Tibial nerve (tissue), 4 donors: Measurements from ENCODE around the gene PTGFRN.

ENCODE experiments used
- CTCF ChIP-seq, 5 experiments: fragments of 200-600 bp in 3 of 5; fragments of 450-650 bp in 2 of 5; sonication (generic) in 3 of 5; IDR thresholded peaks; one replicate each; pipeline ENCODE4 v1.5.1; 2016 to 2019; ENCODE audit warnings: antibody characterized with exemption in 5 of 5, mild to moderate bottlenecking in 3 of 5, moderate library complexity in 2 of 5
- EP300 ChIP-seq, 2 donors: sonication (generic); formaldehyde crosslinking; IDR thresholded peaks; one replicate each; pipeline ENCODE4 v1.6.1; 2017; ENCODE audit warnings: antibody characterized with exemption in 2 of 2, mild to moderate bottlenecking in 1 of 2
- POLR2A ChIP-seq, 2 donors: fragments of 450-650 bp; IDR thresholded peaks; one replicate each; pipeline ENCODE4 v1.6.1; 2017; ENCODE audit warnings: antibody characterized with exemption in 2 of 2, mild to moderate bottlenecking in 2 of 2, moderate library complexity in 2 of 2

- TF ChIP-seq CTCF (IDR thresholded peaks at IDR 0.05), result no peak
- no peak for TF ChIP-seq POLR2A (IDR thresholded peaks at IDR 0.05)
- no peak for TF ChIP-seq EP300 (IDR thresholded peaks at IDR 0.05)
Observed at GRCh38 chr1:116921301-116921885, 11.7 kb downstream of the PTGFRN start.
